Progenitor cell of endocrine pancreas (in vitro differentiated cells): Measurements from ENCODE around the gene EFHD2. TPM values are rescaled to one million over a fixed set of nuclear protein-coding genes. Genes with fewer than 3 reads are reported as not detected.
"Not testable (repeated sequence)": the region's sequence is repeated elsewhere in the genome, so short reads cannot be mapped to it uniquely, and the experiment has no call there.

Experiments
- DNase-seq: peaks from one replicate; pipeline ENCODE4 v3.0.0; 2021; ENCODE audit warnings: low spot score; ENCODE audit not compliant: unreplicated experiment
- H3K27ac Mint-ChIP-seq: 2 replicates; pipeline ENCODE4 v1.8.0; 2021; ENCODE audit warnings: mild to moderate bottlenecking, moderate library complexity, mixed read lengths
- H3K27me3 Mint-ChIP-seq: 2 replicates; pipeline ENCODE4 v1.8.0; 2021; ENCODE audit warnings: mixed read lengths
- H3K36me3 Mint-ChIP-seq: 2 replicates; pipeline ENCODE4 v1.8.0; 2022; ENCODE audit warnings: mixed read lengths; ENCODE audit not compliant: insufficient read depth
- H3K4me1 Mint-ChIP-seq: 2 replicates; pipeline ENCODE4 v1.8.0; 2021; ENCODE audit warnings: low read depth, mixed read lengths
- H3K4me3 Mint-ChIP-seq: 2 replicates; pipeline ENCODE4 v1.8.0; 2021; ENCODE audit warnings: low read depth, mild to moderate bottlenecking, moderate library complexity, mixed read lengths
- H3K9me3 Mint-ChIP-seq: 2 replicates; pipeline ENCODE4 v1.8.0; 2021; ENCODE audit warnings: low read depth, mixed read lengths
- CTCF ChIP-seq: fragments of 200-600 bp; sonication (generic); IDR thresholded peaks from one replicate; pipeline ENCODE4 v1.5.0; 2021; ENCODE audit warnings: antibody characterized with exemption, mild to moderate bottlenecking; ENCODE audit not compliant: unreplicated experiment
- total RNA-seq: library from RNA; stranded (reverse); gene quantifications from 2 replicates; pipeline ENCODE4 v1.2.1, GENCODE V29; 2021

The EFHD2 gene
- total RNA-seq, 1 donor from 2014 or later = 19.4 TPM

- no peak for DNase-seq
- no peak for TF ChIP-seq CTCF
- Mint-ChIP-seq H3K27ac (no peak overlapping the region), H3K27me3 (peaks cover 3% of the 10 kb centered on the region), H3K36me3 (no peaks in the 10 kb centered on the region), H3K9me3 (no peaks in the 10 kb centered on the region), H3K4me3 (no peak overlapping the region), H3K4me1 (peaks cover 2% of the 10 kb centered on the region)
Observed at GRCh38 chr1:15368888-15369287, 40.8 kb upstream of the EFHD2 start.

DNA sequence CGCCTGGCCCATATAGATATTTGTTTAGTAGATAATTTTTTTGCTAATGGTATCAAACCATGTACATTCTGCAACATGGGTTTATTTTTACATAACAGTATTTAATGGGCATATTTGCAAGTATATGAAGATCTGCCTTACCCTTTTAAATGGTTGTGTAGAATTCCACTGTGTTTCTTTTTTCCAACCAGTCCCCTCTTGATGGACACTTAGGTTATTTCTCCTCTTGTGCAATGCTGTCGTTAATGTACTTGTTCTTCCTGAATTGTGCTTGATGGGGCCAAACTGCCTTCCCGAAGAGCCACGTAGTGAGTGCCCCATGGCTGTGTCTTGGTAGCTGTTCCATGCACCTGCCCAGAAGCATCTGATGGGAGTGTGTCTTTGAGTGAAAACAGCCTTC lies 39.4 kb upstream of the EFHD2 start:
- TF ChIP-seq CTCF = no peak
- Mint-ChIP-seq H3K27me3 (peaks cover 3% of the 10 kb centered on the region), H3K27ac (no peak overlapping the region)

GRCh38 chr1:15370781-15371520 lies 38.7 kb upstream of the EFHD2 start:
- Mint-ChIP-seq H3K36me3 (no peaks in the 10 kb centered on the region), H3K9me3 (no peaks in the 10 kb centered on the region), H3K27me3 (peaks cover 3% of the 10 kb centered on the region), H3K4me1 (no peaks in the 10 kb centered on the region), H3K27ac (peak overlapping the region; percentile 4), H3K4me3 (no peak overlapping the region)
- no peak for TF ChIP-seq CTCF
- DNase-seq = no peak

More for the DNA sequence above, 39.4 kb upstream of the EFHD2 start:
- no peaks in the 10 kb centered on the region for H3K4me1 Mint-ChIP-seq
- no peaks in the 10 kb centered on the region for H3K9me3 Mint-ChIP-seq
- H3K36me3 Mint-ChIP-seq = no peaks in the 10 kb centered on the region
- no peak overlapping the region for H3K4me3 Mint-ChIP-seq
- no peak for DNase-seq

- Mint-ChIP-seq H3K27ac (no peak overlapping the region), H3K4me1 (no peaks in the 10 kb centered on the region), H3K9me3 (no peaks in the 10 kb centered on the region), H3K27me3 (no peaks in the 10 kb centered on the region), H3K36me3 (no peaks in the 10 kb centered on the region), H3K4me3 (no peak overlapping the region)
- no peak for DNase-seq
- TF ChIP-seq CTCF = no peak
Observed at GRCh38 chr1:15371610-15372545, 37.8 kb upstream of the EFHD2 start.

GRCh38 chr1:15378729-15379128 lies 31.0 kb upstream of the EFHD2 start:
- Mint-ChIP-seq H3K27me3 (peaks cover 33% of the 10 kb centered on the region), H3K27ac (peak overlapping the region; percentile 68), H3K4me1 (peaks cover 5% of the 10 kb centered on the region), H3K9me3 (no peaks in the 10 kb centered on the region), H3K36me3 (no peaks in the 10 kb centered on the region), H3K4me3 (no peak overlapping the region)
- no peak for DNase-seq
- no peak for TF ChIP-seq CTCF

- not testable (repeated sequence) for H3K9me3 Mint-ChIP-seq, H3K27ac Mint-ChIP-seq, H3K4me3 Mint-ChIP-seq, DNase-seq, H3K36me3 Mint-ChIP-seq, H3K4me1 Mint-ChIP-seq
- peaks cover 37% of the 10 kb centered on the region for H3K27me3 Mint-ChIP-seq
Observed at GRCh38 chr1:15379151-15379550, 30.5 kb upstream of the EFHD2 start.
